ENCODE results near the gene PPP6R3. TPM values are rescaled to one million over a fixed set of nuclear protein-coding genes. Genes with fewer than 3 reads are reported as not detected.

Gene PPP6R3
- total and polyA plus RNA-seq, 10 of the 15 experiments (the other 5 are each of a cell fraction or from before 2014, with no cell fraction given): 12.4 to 123 (median 74.1) TPM

DNA sequence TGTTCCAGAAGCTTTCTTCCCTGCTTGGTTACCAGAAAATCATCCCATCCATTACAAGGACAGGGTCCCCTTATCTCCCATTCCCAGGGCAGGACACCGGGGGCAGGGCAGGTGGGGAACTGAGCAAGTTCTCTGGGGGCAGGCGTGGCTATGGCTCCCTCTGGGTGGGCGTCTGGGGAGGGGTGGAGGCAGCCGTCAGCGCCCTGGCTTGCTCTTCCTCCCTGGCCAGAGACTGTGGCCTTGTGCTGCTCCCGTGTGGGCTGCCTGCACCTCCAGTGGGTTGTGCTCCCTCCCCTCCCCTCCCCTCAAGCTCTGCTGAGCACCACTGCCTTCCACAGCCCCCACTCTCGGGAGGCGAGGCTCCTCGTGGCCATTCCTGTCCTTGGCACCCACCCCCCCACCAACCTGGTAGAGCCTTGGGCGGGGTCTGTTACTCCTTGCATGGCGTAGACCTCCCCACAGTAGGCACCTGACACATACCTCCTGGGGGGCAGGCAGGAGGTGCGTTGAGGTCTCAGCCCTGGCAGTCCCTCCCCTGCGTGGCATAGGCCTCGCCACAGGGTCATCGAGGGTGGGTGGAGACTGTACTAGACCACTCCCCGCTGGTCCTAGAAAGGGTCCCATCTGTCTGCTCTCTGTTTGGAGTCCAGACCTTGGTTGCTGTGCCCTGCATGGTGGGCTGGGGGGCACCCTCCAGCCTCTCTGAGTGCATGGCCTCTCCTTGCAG is 24.2 kb upstream of the PPP6R3 start:
- FAIRE-seq (no peak), ATAC-seq (no peak), DNase-seq (ENCODE audit: low read depth, low spot score) (no peak)
- Histone ChIP-seq H3K4me2 (ENCODE audit: control insufficient read depth, insufficient read depth) (no peak overlapping the region), H3K36me3 (ENCODE audit: control insufficient read depth in 2 of 2, insufficient read depth in 2 of 2, low read length in 1 of 2) (peaks cover 0 to 16% of the 10 kb centered on the region in 2 experiments; a peak in 3 of 4 replicates), H4K20me1 (ENCODE audit: control insufficient read depth, insufficient read depth) (no peaks in the 10 kb centered on the region), H3K9ac (ENCODE audit: control insufficient read depth, insufficient read depth, low read length) (no peak overlapping the region), H3K79me2 (ENCODE audit: control insufficient read depth, insufficient read depth, low read length) (no peaks in the 10 kb centered on the region), H3K9me3 (replicated peaks; ENCODE audit: control insufficient read depth, insufficient read depth, low read length) (no peaks in the 10 kb centered on the region), H3K27me3 (replicated peaks in 1 of 2; ENCODE audit: control insufficient read depth in 2 of 2, insufficient read depth in 2 of 2, low read length in 1 of 2) (no peaks in the 10 kb centered on the region), H3K4me1 (ENCODE audit: control insufficient read depth, insufficient read depth, low read length) (peaks cover 2% of the 10 kb centered on the region; the same call in 1 of the 2 replicates), H3K4me3 (no peak overlapping the region), H2AFZ (ENCODE audit: control insufficient read depth, low read depth, low read length) (no peak overlapping the region), H3K27ac (ENCODE audit: control insufficient read depth, insufficient read depth) (no peak overlapping the region)
- ChIA-PET CTCF (no interaction called here), POLR2A (no interaction called here), SMC1A (ENCODE audit: uncharacterized antibody, unreplicated experiment) (no interaction called here), RAD21 (ENCODE audit: unreplicated experiment) (no interaction called here)
- in situ Hi-C loops (cut with MboI): no loop called here
- WGBS (ENCODE audit: insufficient coverage, insufficient replicate concordance, low lambda C conversion rate, missing lambda C conversion rate): 74% methylated on average over 16 of the region's 16 CpGs
- TF ChIP-seq, protein P1, sequence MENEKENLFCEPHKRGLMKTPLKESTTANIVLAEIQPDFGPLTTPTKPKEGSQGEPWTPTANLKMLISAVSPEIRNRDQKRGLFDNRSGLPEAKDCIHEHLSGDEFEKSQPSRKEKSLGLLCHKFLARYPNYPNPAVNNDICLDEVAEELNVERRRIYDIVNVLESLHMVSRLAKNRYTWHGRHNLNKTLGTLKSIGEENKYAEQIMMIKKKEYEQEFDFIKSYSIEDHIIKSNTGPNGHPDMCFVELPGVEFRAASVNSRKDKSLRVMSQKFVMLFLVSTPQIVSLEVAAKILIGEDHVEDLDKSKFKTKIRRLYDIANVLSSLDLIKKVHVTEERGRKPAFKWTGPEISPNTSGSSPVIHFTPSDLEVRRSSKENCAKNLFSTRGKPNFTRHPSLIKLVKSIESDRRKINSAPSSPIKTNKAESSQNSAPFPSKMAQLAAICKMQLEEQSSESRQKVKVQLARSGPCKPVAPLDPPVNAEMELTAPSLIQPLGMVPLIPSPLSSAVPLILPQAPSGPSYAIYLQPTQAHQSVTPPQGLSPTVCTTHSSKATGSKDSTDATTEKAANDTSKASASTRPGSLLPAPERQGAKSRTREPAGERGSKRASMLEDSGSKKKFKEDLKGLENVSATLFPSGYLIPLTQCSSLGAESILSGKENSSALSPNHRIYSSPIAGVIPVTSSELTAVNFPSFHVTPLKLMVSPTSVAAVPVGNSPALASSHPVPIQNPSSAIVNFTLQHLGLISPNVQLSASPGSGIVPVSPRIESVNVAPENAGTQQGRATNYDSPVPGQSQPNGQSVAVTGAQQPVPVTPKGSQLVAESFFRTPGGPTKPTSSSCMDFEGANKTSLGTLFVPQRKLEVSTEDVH (IDR thresholded peaks at IDR 0.05; ENCODE audit: low read depth, partially characterized antibody): no peak
- TF ChIP-seq NBN (IDR thresholded peaks at IDR 0.05) (no peak), KDM1A (IDR thresholded peaks at IDR 0.05; ENCODE audit: borderline replicate concordance) (no peak), TCF12 (IDR thresholded peaks at IDR 0.05; ENCODE audit: low read depth, low read length) (no peak), MLLT1 (IDR thresholded peaks at IDR 0.05) (no peak), BACH1 (IDR thresholded peaks at IDR 0.05; ENCODE audit: borderline replicate concordance) (no peak), RELA (IDR thresholded peaks at IDR 0.05; ENCODE audit: borderline replicate concordance, partially characterized antibody) (no peak), CBX5 (IDR thresholded peaks at IDR 0.05; ENCODE audit: low read depth) (no peak), EGR1 (IDR thresholded peaks at IDR 0.05; ENCODE audit: borderline replicate concordance in 1 of 2, low read depth in 2 of 2, low read length in 2 of 2) (no peak)
- TF ChIP-seq, protein P2, sequence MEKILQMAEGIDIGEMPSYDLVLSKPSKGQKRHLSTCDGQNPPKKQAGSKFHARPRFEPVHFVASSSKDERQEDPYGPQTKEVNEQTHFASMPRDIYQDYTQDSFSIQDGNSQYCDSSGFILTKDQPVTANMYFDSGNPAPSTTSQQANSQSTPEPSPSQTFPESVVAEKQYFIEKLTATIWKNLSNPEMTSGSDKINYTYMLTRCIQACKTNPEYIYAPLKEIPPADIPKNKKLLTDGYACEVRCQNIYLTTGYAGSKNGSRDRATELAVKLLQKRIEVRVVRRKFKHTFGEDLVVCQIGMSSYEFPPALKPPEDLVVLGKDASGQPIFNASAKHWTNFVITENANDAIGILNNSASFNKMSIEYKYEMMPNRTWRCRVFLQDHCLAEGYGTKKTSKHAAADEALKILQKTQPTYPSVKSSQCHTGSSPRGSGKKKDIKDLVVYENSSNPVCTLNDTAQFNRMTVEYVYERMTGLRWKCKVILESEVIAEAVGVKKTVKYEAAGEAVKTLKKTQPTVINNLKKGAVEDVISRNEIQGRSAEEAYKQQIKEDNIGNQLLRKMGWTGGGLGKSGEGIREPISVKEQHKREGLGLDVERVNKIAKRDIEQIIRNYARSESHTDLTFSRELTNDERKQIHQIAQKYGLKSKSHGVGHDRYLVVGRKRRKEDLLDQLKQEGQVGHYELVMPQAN (conservative IDR thresholded peaks at IDR 0.05): no peak
- no TSS peak for BruUV-seq (replicated peaks)
- intact Hi-C loops (cut with micrococcal nuclease; ENCODE audit: unreplicated experiment): no loop called here
